Progenitor cell of endocrine pancreas (in vitro differentiated cells): Measurements from ENCODE around the gene PCBP1. TPM values are rescaled to one million over a fixed set of nuclear protein-coding genes. Genes with fewer than 3 reads are reported as not detected.
A peak's percentile ranks its signal among the peaks of the same experiment; 100 is the strongest.

Experiments used
- DNase-seq: peaks from one replicate; pipeline ENCODE4 v3.0.0; 2021; ENCODE audit warnings: low spot score; ENCODE audit not compliant: unreplicated experiment
- H3K27ac Mint-ChIP-seq: 2 replicates; pipeline ENCODE4 v1.8.0; 2021; ENCODE audit warnings: mild to moderate bottlenecking, moderate library complexity, mixed read lengths
- H3K27me3 Mint-ChIP-seq: 2 replicates; pipeline ENCODE4 v1.8.0; 2021; ENCODE audit warnings: mixed read lengths
- H3K36me3 Mint-ChIP-seq: 2 replicates; pipeline ENCODE4 v1.8.0; 2022; ENCODE audit warnings: mixed read lengths; ENCODE audit not compliant: insufficient read depth
- H3K4me1 Mint-ChIP-seq: 2 replicates; pipeline ENCODE4 v1.8.0; 2021; ENCODE audit warnings: low read depth, mixed read lengths
- H3K4me3 Mint-ChIP-seq: 2 replicates; pipeline ENCODE4 v1.8.0; 2021; ENCODE audit warnings: low read depth, mild to moderate bottlenecking, moderate library complexity, mixed read lengths
- H3K9me3 Mint-ChIP-seq: 2 replicates; pipeline ENCODE4 v1.8.0; 2021; ENCODE audit warnings: low read depth, mixed read lengths
- CTCF ChIP-seq: fragments of 200-600 bp; sonication (generic); IDR thresholded peaks from one replicate; pipeline ENCODE4 v1.5.0; 2021; ENCODE audit warnings: antibody characterized with exemption, mild to moderate bottlenecking; ENCODE audit not compliant: unreplicated experiment
- total RNA-seq: library from RNA; stranded (reverse); gene quantifications from 2 replicates; pipeline ENCODE4 v1.2.1, GENCODE V29; 2021

The PCBP1 gene
- total RNA-seq, 1 donor from 2014 or later: 305 TPM

- Mint-ChIP-seq H3K4me3 (no peak overlapping the region), H3K9me3 (no peaks in the 10 kb centered on the region), H3K27ac (no peak overlapping the region), H3K36me3 (peaks cover 9% of the 10 kb centered on the region), H3K4me1 (no peaks in the 10 kb centered on the region), H3K27me3 (no peaks in the 10 kb centered on the region)
- no peak for DNase-seq
- no peak for TF ChIP-seq CTCF
Measured at GRCh38 chr2:70044290-70045040, 42.8 kb upstream of the PCBP1 start.

GRCh38 chr2:70045405-70045804 is 41.9 kb upstream of the PCBP1 start:
- no peak for DNase-seq
- peaks cover 9% of the 10 kb centered on the region for H3K36me3 Mint-ChIP-seq
- no peak overlapping the region for H3K4me3 Mint-ChIP-seq
- H3K4me1 Mint-ChIP-seq: no peaks in the 10 kb centered on the region
- no peak for TF ChIP-seq CTCF
- no peaks in the 10 kb centered on the region for H3K27me3 Mint-ChIP-seq
- H3K9me3 Mint-ChIP-seq: no peaks in the 10 kb centered on the region
- H3K27ac Mint-ChIP-seq: no peak overlapping the region

- Mint-ChIP-seq H3K4me1 (no peaks in the 10 kb centered on the region), H3K27ac (no peak overlapping the region), H3K4me3 (no peak overlapping the region), H3K9me3 (no peaks in the 10 kb centered on the region), H3K27me3 (no peaks in the 10 kb centered on the region), H3K36me3 (peaks cover 9% of the 10 kb centered on the region)
- no peak for TF ChIP-seq CTCF
- no peak for DNase-seq
Measured at GRCh38 chr2:70045932-70046331, 41.3 kb upstream of the PCBP1 start.

- DNase-seq: no peak
- no peaks in the 10 kb centered on the region for H3K9me3 Mint-ChIP-seq
- peaks cover 9% of the 10 kb centered on the region for H3K36me3 Mint-ChIP-seq
- H3K4me3 Mint-ChIP-seq: no peak overlapping the region
- no peak for TF ChIP-seq CTCF
- H3K27ac Mint-ChIP-seq: no peak overlapping the region
- H3K4me1 Mint-ChIP-seq: no peaks in the 10 kb centered on the region
- H3K27me3 Mint-ChIP-seq: no peaks in the 10 kb centered on the region
Measured at GRCh38 chr2:70046534-70046933, 40.7 kb upstream of the PCBP1 start.

GRCh38 chr2:70047451-70047850 is 39.8 kb upstream of the PCBP1 start:
- Mint-ChIP-seq H3K27ac (peak overlapping the region; percentile 66), H3K9me3 (no peaks in the 10 kb centered on the region), H3K36me3 (peaks cover 12% of the 10 kb centered on the region), H3K4me3 (no peak overlapping the region), H3K27me3 (no peaks in the 10 kb centered on the region), H3K4me1 (no peaks in the 10 kb centered on the region)
- DNase-seq: no peak
- no peak for TF ChIP-seq CTCF
